GDM1 (cell line): ENCODE measurements around the gene PPARG.
"Not testable (repeated sequence)": the region's sequence is repeated elsewhere in the genome, so short reads cannot be mapped to it uniquely, and the experiment has no call there.

Experiments used
- DNase-seq: peaks from one replicate; lab custom pipeline; 2025; lab: John Stamatoyannopoulos, UW

Gene PPARG

GRCh38 chr3:12279591-12280326 lies 9.1 kb upstream of the PPARG start:
- no peak for DNase-seq

DNA sequence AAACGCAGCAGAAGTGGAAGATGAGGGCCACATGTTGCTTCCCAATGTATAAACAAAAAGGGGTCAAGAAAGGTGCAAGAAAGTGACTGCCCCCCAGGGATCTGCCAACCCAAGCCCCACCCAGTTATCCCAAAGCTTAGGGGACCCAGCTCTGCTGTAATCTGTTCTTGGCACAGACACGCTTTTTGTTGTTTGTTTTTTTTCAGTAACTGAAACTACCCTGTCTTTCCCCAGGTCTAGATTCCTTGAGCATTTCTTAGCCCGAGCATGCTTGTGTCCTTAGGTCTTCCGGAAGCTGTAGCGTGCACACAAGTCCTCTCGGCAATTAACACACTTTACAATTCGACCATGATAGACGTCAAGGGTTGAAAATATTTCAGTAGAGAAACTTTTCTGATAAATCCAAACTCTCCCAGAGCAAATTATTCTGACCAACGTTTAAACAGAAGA lies 8.5 kb upstream of the PPARG start:
- DNase-seq = no peak

DNA sequence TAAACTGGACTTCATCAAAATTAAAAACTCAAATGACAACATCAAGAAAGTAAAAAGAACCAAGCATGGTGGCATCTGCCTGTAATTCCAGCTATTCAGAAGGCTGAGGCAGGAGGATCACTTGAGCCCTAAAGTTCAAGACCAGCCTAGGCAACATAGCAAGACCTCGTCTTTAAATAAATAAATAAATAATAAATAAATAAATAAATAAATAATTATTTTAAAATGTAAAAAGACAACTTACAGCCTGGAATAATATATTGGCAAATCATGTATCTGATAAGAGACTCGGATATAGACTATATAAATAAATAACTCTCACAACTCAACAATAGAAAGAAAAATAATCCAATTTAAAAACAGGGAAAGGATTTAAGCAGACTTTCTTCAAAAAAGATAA lies 4.3 kb upstream of the PPARG start:
- DNase-seq = no peak

- no peak for DNase-seq
These were observed 3.8 kb upstream of the PPARG start for GRCh38 chr3:12285003-12285555.

DNA sequence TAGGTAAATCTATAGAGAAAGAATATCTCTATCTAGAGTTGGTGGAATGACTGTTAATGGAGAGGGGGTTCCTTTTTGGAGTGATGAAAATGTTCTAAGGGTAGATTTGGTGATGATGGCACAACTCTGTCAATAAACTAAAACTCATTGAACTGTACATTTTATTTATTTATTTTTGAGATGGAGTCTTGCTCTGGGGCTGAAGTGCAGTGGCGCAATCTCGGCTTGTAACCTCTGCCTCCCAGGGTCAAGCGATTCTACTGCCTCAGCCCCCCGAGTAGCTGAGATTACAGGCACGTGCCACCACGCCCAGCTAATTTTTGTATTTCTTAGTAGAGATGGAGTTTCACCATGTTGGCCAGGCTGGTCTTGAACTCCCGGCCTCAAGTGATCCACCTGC lies 3.1 kb upstream of the PPARG start:
- not testable (repeated sequence) for DNase-seq

- DNase-seq = no peak
These were observed 2.4 kb upstream of the PPARG start for GRCh38 chr3:12286504-12286903.

GRCh38 chr3:12286927-12287726 lies 1.7 kb upstream of the PPARG start:
- DNase-seq = no peak

- DNase-seq = no peak
These were observed 1.1 kb upstream of the PPARG start for GRCh38 chr3:12287727-12288181.

- no peak for DNase-seq
These were observed 654 bp downstream of the PPARG start for GRCh38 chr3:12289524-12289923.

DNA sequence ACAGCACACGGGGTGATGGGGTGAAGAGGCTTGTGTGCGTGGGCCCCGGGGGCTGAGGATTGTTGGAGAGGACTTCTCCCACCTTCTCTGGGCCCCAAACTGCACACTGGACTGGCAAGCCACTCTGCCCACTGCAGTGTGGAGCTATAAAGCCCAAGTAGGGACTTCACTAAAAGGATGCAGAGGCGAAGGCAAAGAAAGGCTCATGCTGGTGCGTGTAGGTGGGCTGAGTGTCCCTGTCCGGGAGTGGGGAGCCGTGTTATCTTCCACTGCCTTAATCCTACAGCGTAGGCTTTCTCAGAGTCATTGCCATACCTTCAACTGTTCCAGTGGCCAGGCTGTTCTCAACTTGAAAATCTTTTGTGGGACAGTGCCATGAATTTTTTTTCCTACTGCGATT lies 3.9 kb downstream of the PPARG start:
- DNase-seq = no peak

DNA sequence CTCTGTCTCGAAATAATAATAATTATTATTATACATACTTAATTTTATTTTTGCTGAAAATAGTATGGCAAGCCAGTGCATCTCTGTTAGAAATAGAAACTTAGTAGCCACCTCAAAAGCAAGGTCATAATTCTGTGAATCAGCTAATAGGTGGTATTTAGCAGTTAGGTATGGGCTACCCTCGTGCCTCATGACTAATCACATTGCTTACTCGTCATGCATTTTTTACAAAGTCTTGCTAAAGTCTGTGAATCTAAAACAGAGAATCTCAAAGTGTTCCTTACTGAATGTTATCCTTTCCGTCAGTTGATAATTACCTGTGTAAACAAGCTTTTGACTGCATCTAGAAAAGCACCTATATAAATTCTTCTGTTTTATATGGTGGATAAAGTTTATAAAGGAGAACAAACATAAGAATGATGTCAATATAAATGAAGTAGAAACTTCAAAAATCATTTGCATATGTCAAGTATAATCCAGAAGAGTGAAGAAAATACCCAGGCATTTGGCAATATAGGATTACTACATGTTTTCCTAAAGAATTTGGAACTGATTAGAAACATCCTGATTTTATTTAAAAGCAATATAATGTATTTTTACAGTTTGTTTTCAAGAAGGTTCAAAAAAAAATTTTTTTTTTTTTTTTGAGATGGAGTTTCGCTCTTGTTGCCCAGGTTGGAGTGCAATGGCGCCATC lies 6.2 kb downstream of the PPARG start:
- DNase-seq = no peak

GRCh38 chr3:12296511-12296910 lies 7.6 kb downstream of the PPARG start:
- DNase-seq = no peak

DNA sequence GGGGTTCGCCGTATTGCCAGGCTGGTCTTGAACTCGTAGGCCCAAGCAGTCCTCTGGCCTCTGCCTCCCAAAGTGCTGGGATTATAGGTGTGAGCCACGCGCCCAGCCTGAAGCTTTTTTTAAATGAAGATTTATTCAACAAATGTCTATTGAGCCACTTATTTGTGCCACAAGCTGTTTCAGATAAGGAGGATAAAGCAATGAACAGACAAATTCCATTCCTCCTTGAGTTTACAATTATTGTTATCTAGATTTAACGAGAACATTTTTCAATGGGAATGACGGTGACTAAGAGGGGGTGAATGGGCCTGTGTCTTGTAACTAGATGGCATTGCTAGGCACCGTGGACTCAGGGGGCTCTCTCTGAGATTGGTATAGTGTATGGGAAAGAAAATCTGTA lies 10.2 kb downstream of the PPARG start:
- no peak for DNase-seq

DNA sequence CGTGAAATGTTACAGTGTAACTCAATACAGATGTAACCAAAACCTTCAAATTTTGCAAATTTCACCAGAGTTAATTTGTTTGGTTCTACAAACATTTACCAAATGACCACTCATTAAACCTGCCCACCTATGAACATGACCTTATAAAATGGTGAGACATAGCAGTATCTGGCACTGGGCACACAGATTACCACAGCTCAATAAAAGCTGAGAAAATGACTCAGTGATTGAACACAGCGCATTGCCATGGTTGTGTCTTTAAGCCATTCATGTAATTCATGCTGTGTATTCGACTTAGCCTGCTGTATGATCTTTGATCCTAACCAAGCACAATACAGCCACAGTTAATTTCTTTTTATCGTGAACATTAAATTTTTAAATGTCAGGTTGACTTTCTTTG lies 11.3 kb downstream of the PPARG start:
- no peak for DNase-seq

GRCh38 chr3:12301031-12301430 lies 12.2 kb downstream of the PPARG start:
- DNase-seq = no peak

GRCh38 chr3:12301513-12301912 lies 12.6 kb downstream of the PPARG start:
- no peak for DNase-seq

- no peak for DNase-seq
These were observed 13.7 kb downstream of the PPARG start for GRCh38 chr3:12302564-12302963.

GRCh38 chr3:12303534-12303933 lies 14.7 kb downstream of the PPARG start:
- DNase-seq = no peak

GRCh38 chr3:12303993-12304392 lies 15.1 kb downstream of the PPARG start:
- no peak for DNase-seq

GRCh38 chr3:12307136-12307535 lies 18.3 kb downstream of the PPARG start:
- no peak for DNase-seq

- DNase-seq = no peak
These were observed 19.6 kb downstream of the PPARG start for GRCh38 chr3:12308517-12308916.

GRCh38 chr3:12309716-12310115 lies 20.8 kb downstream of the PPARG start:
- no peak for DNase-seq
